ENCODE data around the gene VIPR1. TPM values are rescaled to one million over a fixed set of nuclear protein-coding genes. Genes with fewer than 3 reads are reported as not detected.

VIPR1 gene
- total and polyA plus RNA-seq, 8 donors = 2.2 to 170 (median 10.1) TPM

DNA sequence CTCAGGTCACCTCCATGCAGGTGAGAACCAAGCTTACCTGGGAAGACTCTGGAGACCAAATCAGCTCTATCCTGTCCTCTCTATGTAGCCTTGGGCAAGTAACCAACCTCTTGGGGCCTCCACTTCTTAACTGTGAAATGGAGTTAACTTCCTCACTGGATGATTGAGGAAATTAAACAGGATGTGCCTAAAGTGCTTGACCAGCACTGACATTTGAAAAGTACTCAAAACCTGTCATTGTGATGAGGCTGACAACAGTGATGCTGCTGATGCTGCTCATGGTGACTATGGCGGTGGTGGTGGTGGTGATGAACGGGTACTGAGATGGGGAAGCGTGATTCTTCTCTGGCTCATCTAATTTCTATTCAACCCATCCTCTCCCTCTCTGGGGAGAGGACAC is 22.3 kb downstream of the VIPR1 start:
- no peak for DNase-seq
- TF ChIP-seq, protein P1, sequence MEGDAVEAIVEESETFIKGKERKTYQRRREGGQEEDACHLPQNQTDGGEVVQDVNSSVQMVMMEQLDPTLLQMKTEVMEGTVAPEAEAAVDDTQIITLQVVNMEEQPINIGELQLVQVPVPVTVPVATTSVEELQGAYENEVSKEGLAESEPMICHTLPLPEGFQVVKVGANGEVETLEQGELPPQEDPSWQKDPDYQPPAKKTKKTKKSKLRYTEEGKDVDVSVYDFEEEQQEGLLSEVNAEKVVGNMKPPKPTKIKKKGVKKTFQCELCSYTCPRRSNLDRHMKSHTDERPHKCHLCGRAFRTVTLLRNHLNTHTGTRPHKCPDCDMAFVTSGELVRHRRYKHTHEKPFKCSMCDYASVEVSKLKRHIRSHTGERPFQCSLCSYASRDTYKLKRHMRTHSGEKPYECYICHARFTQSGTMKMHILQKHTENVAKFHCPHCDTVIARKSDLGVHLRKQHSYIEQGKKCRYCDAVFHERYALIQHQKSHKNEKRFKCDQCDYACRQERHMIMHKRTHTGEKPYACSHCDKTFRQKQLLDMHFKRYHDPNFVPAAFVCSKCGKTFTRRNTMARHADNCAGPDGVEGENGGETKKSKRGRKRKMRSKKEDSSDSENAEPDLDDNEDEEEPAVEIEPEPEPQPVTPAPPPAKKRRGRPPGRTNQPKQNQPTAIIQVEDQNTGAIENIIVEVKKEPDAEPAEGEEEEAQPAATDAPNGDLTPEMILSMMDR (IDR thresholded peaks at IDR 0.05) = no peak
- TF ChIP-seq POLR2A (IDR thresholded peaks at IDR 0.05) (no peak), EP300 (IDR thresholded peaks at IDR 0.05) (no peak), POLR2AphosphoS5 (IDR thresholded peaks at IDR 0.05) (no peak)
- Histone ChIP-seq H3K27ac (no peak overlapping the region), H3K4me3 (no peak overlapping the region), H3K36me3 (no peaks in the 10 kb centered on the region), H3K9me3 (no peaks in the 10 kb centered on the region), H3K4me1 (no peaks in the 10 kb centered on the region), H3K27me3 (no peaks in the 10 kb centered on the region)
- intact Hi-C loops (cut with DNase I; ENCODE audit: low total_unique reads) = no loop called here
- WGBS, 5 donors = 87 to 96% (median 92%) methylated on average over 3 of the region's 3 CpGs

DNA sequence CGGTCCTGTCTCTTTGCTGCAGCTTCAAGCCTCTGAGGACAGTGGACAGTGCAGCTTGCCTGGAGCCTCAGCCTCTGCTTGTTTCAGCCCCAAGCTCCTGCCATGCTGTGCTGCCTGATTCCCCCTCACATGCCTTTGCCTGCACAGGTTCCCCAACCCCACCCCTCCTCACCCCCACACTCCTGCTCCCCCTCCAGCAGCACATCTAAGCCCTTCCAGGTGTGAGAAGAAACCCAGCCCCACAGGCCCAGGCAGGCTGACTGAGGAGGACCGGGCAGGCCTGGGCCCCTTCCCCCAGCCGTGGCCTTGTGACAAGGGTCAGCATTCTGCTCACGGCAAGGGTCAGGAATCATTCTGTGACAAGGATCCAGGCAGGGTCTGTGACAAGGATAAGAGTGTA is 22.8 kb downstream of the VIPR1 start:
- Histone ChIP-seq H3K27me3 (no peaks in the 10 kb centered on the region), H3K9me3 (no peaks in the 10 kb centered on the region), H3K4me3 (no peak overlapping the region), H3K27ac (no peak overlapping the region), H3K4me1 (no peaks in the 10 kb centered on the region), H3K36me3 (no peaks in the 10 kb centered on the region)
- intact Hi-C loops (cut with DNase I; ENCODE audit: low total_unique reads) = no loop called here
- no peak for DNase-seq
- TF ChIP-seq POLR2AphosphoS5 (IDR thresholded peaks at IDR 0.05) = no peak
- TF ChIP-seq EP300 (IDR thresholded peaks at IDR 0.05) = no peak
- TF ChIP-seq, protein P1 (IDR thresholded peaks at IDR 0.05) = no peak
- TF ChIP-seq POLR2A (IDR thresholded peaks at IDR 0.05) = no peak
- 84 to 93% (median 85%) methylated on average over 3 to 4 of the region's 4 CpGs for WGBS, 5 donors

DNA sequence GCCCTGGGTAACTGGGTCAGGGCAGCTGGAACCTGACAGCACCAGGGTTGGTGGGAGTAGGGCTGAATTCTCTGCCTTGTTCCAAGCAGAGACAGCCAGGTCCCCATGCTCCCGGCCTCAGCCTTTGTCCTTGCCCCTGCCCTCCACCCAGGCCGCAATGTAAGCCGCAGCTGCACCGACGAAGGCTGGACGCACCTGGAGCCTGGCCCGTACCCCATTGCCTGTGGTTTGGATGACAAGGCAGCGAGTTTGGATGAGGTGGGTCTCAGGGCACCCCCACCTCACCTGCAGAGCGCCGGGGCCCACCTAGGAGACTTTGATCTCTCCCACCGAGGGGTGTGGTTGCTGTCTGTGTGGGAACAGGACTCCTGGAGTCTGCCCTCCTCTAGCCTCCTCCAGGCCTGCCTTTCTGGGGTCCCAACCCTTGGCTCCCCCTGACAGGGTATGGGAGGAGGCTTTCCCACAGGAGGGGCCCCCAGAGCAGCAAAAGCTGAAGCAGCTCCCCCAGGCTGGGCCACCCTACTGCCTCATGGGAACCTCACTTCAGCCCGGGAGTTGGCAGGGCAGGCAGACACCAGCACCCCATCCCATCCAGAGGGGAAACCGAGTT is 23.4 kb downstream of the VIPR1 start:
- Histone ChIP-seq H3K27ac (no peak overlapping the region), H3K4me1 (no peaks in the 10 kb centered on the region), H3K36me3 (no peaks in the 10 kb centered on the region), H3K4me3 (no peak overlapping the region), H3K27me3 (no peaks in the 10 kb centered on the region), H3K9me3 (no peaks in the 10 kb centered on the region)
- intact Hi-C loops (cut with DNase I; ENCODE audit: low total_unique reads) = no loop called here
- WGBS, 5 donors = 87 to 94% (median 88%) methylated on average over 7 to 13 of the region's 13 CpGs
- TF ChIP-seq POLR2A (IDR thresholded peaks at IDR 0.05) (no peak), EP300 (IDR thresholded peaks at IDR 0.05) (no peak), POLR2AphosphoS5 (IDR thresholded peaks at IDR 0.05) (no peak)
- TF ChIP-seq, protein P1 (IDR thresholded peaks at IDR 0.05) = no peak
- no peak for DNase-seq

DNA sequence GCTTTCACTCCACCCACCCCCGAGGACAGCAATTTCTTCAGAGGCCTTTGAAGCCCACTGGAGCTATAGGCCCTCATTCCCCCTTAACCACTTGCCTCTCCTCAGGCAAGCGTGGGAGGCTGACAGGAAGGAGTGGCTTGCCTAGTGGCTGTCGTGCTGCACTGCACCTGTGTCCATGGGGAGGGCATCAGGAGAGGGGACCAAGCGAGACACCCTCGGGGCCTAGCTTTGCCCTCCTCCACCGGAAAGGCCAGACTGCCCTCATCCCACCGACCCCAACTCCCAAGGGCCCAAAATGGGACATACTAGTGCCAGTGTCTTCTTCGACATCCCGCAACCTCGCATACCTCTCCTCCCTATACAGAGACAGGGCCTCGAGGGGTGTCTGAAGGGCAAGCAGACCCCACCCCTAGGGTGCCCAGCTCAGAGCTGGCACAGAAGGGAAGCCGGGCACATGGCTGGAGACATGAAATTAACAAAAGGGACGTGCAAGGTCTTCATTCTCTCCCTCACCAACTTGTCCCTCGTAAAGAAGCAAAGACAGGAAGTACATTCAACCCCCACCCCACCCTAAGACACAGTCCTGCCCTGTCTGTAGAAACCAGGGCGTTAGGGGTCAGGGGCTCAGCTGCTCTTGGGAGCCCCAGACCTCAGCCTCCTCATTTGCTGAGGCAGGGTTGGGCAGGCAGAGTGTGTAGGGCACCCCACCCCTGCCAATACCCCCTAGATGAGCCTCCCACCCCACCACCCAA is 24.3 kb downstream of the VIPR1 start:
- intact Hi-C loops (cut with DNase I; ENCODE audit: low total_unique reads) = no loop called here
- no peak overlapping the region for H3K4me3 ChIP-seq

More for the DNA sequence above, 24.3 kb downstream of the VIPR1 start:
- WGBS, 5 donors = 77 to 86% (median 83%) methylated on average over 14 to 15 of the region's 15 CpGs
- no peaks in the 10 kb centered on the region for H3K9me3 ChIP-seq
- no peak overlapping the region for H3K27ac ChIP-seq
- no peaks in the 10 kb centered on the region for H3K36me3 ChIP-seq
- no peaks in the 10 kb centered on the region for H3K4me1 ChIP-seq
- H3K27me3 ChIP-seq = no peaks in the 10 kb centered on the region
- DNase-seq = no peak
- TF ChIP-seq, protein P1 (IDR thresholded peaks at IDR 0.05) = no peak
- TF ChIP-seq EP300 (IDR thresholded peaks at IDR 0.05) = no peak
- TF ChIP-seq POLR2AphosphoS5 (IDR thresholded peaks at IDR 0.05) = no peak
- no peak for TF ChIP-seq POLR2A (IDR thresholded peaks at IDR 0.05)
